DMS 273 treated with DMSO at 0.1 percent for 48 hours (cell line): ENCODE data around the gene BUD23.
A peak's percentile ranks its signal among the peaks of the same experiment; 100 is the strongest.
"Not testable (repeated sequence)": the region's sequence is repeated elsewhere in the genome, so short reads cannot be mapped to it uniquely, and the experiment has no call there.

Source experiments
- DNase-seq: peaks from one replicate; lab custom pipeline; 2025; lab: John Stamatoyannopoulos, UW

BUD23 gene

GRCh38 chr7:73668103-73668885 is 15.1 kb upstream of the BUD23 start:
- peak; percentile 57 for DNase-seq

- DNase-seq, result no peak
Measured at GRCh38 chr7:73668886-73669230, 14.5 kb upstream of the BUD23 start.

- no peak for DNase-seq
Measured at GRCh38 chr7:73669288-73669701, 14.1 kb upstream of the BUD23 start.

GRCh38 chr7:73669858-73670385 is 13.5 kb upstream of the BUD23 start:
- DNase-seq, result no peak

GRCh38 chr7:73671322-73671661 is 12.1 kb upstream of the BUD23 start:
- DNase-seq, result no peak

- no peak for DNase-seq
Measured at GRCh38 chr7:73671857-73672445, 11.4 kb upstream of the BUD23 start.

GRCh38 chr7:73674468-73675124 is 8.8 kb upstream of the BUD23 start:
- no peak for DNase-seq

GRCh38 chr7:73676062-73676461 is 7.3 kb upstream of the BUD23 start:
- not testable (repeated sequence) for DNase-seq

GRCh38 chr7:73678862-73679261 is 4.5 kb upstream of the BUD23 start:
- DNase-seq, result no peak

GRCh38 chr7:73679709-73680108 is 3.7 kb upstream of the BUD23 start:
- DNase-seq, result no peak

- DNase-seq, result no peak
Measured at GRCh38 chr7:73680501-73680900, 2.9 kb upstream of the BUD23 start.

- no peak for DNase-seq
Measured at GRCh38 chr7:73681031-73681430, 2.4 kb upstream of the BUD23 start.

- DNase-seq, result no peak
Measured at GRCh38 chr7:73682745-73683055, 697 bp upstream of the BUD23 start.

- no peak for DNase-seq
Measured at GRCh38 chr7:73683788-73684693, 644 bp downstream of the BUD23 start.

- no peak for DNase-seq
Measured at GRCh38 chr7:73685311-73685710, 1.9 kb downstream of the BUD23 start.

GRCh38 chr7:73688288-73688687 is 4.9 kb downstream of the BUD23 start:
- DNase-seq, result no peak

- no peak for DNase-seq
Measured at GRCh38 chr7:73690646-73691045, 7.2 kb downstream of the BUD23 start.

- DNase-seq, result no peak
Measured at GRCh38 chr7:73696372-73696771, 13.0 kb downstream of the BUD23 start.

- no peak for DNase-seq
Measured at GRCh38 chr7:73698410-73698809, 15.0 kb downstream of the BUD23 start.

- no peak for DNase-seq
Measured at GRCh38 chr7:73699370-73700068, 16.1 kb downstream of the BUD23 start.

GRCh38 chr7:73700069-73700423 is 16.6 kb downstream of the BUD23 start:
- DNase-seq, result no peak
